ENCODE results near the gene CYP3A5. TPM values are rescaled to one million over a fixed set of nuclear protein-coding genes. Genes with fewer than 3 reads are reported as not detected.
A peak's percentile ranks its signal among the peaks of the same experiment; 100 is the strongest.

The CYP3A5 gene
- total and polyA plus RNA-seq, 2 of the 13 experiments (the other 11 are each of a cell fraction or from before 2014, with no cell fraction given) = 5.7 to 9.3 TPM

DNA sequence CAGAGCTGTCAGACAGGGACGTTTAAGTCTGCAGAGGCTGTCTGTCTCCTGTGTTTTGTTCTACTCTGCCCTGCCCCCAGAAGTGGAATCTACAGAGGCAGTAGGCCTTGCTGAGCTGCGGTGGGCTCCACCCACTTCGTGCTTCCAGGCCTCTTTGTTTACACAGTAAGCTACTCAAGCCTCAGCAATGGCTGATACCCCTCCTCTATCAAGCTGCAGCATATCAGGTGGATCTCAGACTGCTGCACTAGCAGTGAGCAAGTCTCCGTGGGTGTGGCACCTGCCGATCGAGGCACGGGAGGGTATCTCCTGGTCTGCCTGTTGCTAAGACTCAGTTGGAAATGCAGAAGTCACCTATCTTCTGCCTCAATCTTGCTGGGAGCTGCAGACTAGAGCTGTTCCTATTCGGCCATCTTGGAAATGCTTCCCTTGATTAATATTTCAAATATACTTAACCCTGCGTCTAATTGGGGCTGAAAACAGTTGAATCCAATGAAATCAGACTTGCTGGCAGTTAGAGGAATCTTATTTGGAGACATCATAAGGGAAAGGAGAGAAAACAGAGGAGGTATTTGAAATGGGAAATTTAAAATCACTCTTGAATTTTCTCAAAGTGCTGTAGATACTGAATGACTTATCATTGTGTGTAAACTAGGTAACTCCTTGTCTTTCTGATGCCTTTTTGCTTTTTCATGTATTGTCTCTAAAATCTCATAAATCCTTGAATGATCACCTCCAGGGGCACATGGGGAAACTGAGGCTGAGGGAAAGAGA is 13.8 kb upstream of the CYP3A5 start (continued):
- TF ChIP-seq SP4 (CRISPR knock-in tag; IDR thresholded peaks at IDR 0.05) = no peak
- TF ChIP-seq ATF7-NPFF (CRISPR knock-in tag; IDR thresholded peaks at IDR 0.05; ENCODE audit: low read depth) = peak; percentile 86
- TF ChIP-seq ZNF572 (CRISPR knock-in tag; IDR thresholded peaks at IDR 0.05) = no peak
- TF ChIP-seq ZNF546 (CRISPR knock-in tag; conservative IDR thresholded peaks at IDR 0.05) = peak; percentile 70; the same call in 1 of the 2 replicates
- peak; percentile 50; the same call in 1 of the 2 replicates for TF ChIP-seq RAD21 (CRISPR knock-in tag; IDR thresholded peaks at IDR 0.05)
- TF ChIP-seq, protein P1, sequence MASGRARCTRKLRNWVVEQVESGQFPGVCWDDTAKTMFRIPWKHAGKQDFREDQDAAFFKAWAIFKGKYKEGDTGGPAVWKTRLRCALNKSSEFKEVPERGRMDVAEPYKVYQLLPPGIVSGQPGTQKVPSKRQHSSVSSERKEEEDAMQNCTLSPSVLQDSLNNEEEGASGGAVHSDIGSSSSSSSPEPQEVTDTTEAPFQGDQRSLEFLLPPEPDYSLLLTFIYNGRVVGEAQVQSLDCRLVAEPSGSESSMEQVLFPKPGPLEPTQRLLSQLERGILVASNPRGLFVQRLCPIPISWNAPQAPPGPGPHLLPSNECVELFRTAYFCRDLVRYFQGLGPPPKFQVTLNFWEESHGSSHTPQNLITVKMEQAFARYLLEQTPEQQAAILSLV (CRISPR knock-in tag; IDR thresholded peaks at IDR 0.05; ENCODE audit: borderline replicate concordance) = peak; percentile 77; the same call in 1 of the 2 replicates
- TF ChIP-seq MXI1 (IDR thresholded peaks at IDR 0.05; ENCODE audit: borderline replicate concordance, low read depth, low read length) = peak; percentile 29; the same call in 1 of the 3 replicates
- TF ChIP-seq ZNF841 (CRISPR knock-in tag; IDR thresholded peaks at IDR 0.05; ENCODE audit: borderline replicate concordance) = no peak
- TF ChIP-seq, protein P2, sequence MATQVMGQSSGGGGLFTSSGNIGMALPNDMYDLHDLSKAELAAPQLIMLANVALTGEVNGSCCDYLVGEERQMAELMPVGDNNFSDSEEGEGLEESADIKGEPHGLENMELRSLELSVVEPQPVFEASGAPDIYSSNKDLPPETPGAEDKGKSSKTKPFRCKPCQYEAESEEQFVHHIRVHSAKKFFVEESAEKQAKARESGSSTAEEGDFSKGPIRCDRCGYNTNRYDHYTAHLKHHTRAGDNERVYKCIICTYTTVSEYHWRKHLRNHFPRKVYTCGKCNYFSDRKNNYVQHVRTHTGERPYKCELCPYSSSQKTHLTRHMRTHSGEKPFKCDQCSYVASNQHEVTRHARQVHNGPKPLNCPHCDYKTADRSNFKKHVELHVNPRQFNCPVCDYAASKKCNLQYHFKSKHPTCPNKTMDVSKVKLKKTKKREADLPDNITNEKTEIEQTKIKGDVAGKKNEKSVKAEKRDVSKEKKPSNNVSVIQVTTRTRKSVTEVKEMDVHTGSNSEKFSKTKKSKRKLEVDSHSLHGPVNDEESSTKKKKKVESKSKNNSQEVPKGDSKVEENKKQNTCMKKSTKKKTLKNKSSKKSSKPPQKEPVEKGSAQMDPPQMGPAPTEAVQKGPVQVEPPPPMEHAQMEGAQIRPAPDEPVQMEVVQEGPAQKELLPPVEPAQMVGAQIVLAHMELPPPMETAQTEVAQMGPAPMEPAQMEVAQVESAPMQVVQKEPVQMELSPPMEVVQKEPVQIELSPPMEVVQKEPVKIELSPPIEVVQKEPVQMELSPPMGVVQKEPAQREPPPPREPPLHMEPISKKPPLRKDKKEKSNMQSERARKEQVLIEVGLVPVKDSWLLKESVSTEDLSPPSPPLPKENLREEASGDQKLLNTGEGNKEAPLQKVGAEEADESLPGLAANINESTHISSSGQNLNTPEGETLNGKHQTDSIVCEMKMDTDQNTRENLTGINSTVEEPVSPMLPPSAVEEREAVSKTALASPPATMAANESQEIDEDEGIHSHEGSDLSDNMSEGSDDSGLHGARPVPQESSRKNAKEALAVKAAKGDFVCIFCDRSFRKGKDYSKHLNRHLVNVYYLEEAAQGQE (IDR thresholded peaks at IDR 0.05; ENCODE audit: borderline replicate concordance in 1 of 2, low read depth in 1 of 2, low read length in 2 of 2) = peak in 1 of 2 experiments; percentile 46; a peak in 1 of 4 replicates
- peak; percentile 82; the same call in 1 of the 2 replicates for TF ChIP-seq PAWR (CRISPR knock-in tag; IDR thresholded peaks at IDR 0.05; ENCODE audit: borderline replicate concordance)
- TF ChIP-seq ZNF766 (CRISPR knock-in tag; IDR thresholded peaks at IDR 0.05; ENCODE audit: borderline replicate concordance) = peak; percentile 66; the same call in 1 of the 2 replicates
- TF ChIP-seq, protein P3, sequence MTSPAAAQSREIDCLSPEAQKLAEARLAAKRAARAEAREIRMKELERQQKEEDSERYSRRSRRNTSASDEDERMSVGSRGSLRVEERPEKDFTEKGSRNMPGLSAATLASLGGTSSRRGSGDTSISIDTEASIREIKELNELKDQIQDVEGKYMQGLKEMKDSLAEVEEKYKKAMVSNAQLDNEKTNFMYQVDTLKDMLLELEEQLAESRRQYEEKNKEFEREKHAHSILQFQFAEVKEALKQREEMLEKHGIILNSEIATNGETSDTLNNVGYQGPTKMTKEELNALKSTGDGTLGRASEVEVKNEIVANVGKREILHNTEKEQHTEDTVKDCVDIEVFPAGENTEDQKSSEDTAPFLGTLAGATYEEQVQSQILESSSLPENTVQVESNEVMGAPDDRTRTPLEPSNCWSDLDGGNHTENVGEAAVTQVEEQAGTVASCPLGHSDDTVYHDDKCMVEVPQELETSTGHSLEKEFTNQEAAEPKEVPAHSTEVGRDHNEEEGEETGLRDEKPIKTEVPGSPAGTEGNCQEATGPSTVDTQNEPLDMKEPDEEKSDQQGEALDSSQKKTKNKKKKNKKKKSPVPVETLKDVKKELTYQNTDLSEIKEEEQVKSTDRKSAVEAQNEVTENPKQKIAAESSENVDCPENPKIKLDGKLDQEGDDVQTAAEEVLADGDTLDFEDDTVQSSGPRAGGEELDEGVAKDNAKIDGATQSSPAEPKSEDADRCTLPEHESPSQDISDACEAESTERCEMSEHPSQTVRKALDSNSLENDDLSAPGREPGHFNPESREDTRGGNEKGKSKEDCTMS (CRISPR knock-in tag; conservative IDR thresholded peaks at IDR 0.05) = no peak
- TF ChIP-seq ZMYM4 (CRISPR knock-in tag; IDR thresholded peaks at IDR 0.05) = peak; percentile 92
- TF ChIP-seq MIER3 (CRISPR knock-in tag; IDR thresholded peaks at IDR 0.05; ENCODE audit: borderline replicate concordance) = peak; percentile 77; the same call in 1 of the 2 replicates
- TF ChIP-seq ZNF564 (CRISPR knock-in tag; IDR thresholded peaks at IDR 0.05) = no peak
- no peak for TF ChIP-seq PAX8 (CRISPR knock-in tag; IDR thresholded peaks at IDR 0.05; ENCODE audit: borderline replicate concordance)

Measured in HepG2 (cell line).